K562 (cell line): ENCODE measurements around the gene RNU5D-1. TPM values are rescaled to one million over a fixed set of nuclear protein-coding genes. Genes with fewer than 3 reads are reported as not detected.

Source experiments
- ATAC-seq: fragments of 200-7000 bp; cut with Tn5 transposase; 3 replicates; pipeline ENCODE4 v1.9.1; 2020; ENCODE audit warnings: moderate library complexity
- BruUV-seq: library from RNA; stranded (reverse); fragments of 400-500 nt; replicated peaks from 2 replicates; lab custom pipeline; 2021; lab: Mats Ljungman, UMichigan
- CTCF ChIA-PET: fragments of 300-600 bp; formaldehyde crosslinking; extraction: SDS; loops from one replicate; lab custom pipeline; 2021; ENCODE audit warnings: low intra/inter-chr PET ratio; lab: Yijun Ruan, JAX
- POLR2A ChIA-PET: fragments of 300-600, 350-650 bp; sonication (Branson Sonifier 250); formaldehyde crosslinking; extraction: SDS; loops from one replicate; lab custom pipeline; 2021; ENCODE audit warnings: antibody characterized with exemption, inconsistent platforms; lab: Yijun Ruan, JAX
- DNase-seq, 4 experiments: peaks; one replicate each; pipeline versions ENCODE4 v3.0.0 to v3.0.0-alpha.2; 2011 to 2018; ENCODE audit warnings: low spot score in 3 of 4, mixed read lengths in 3 of 4; ENCODE audit errors: extremely low read depth in 1 of 4
- FAIRE-seq: peaks from 2 replicates; lab custom pipeline; 2011; peaks lifted over from hg19 to GRCh38; lab: Jason Lieb, UNC
- H2AFZ ChIP-seq: 2 replicates; pipeline ENCODE4 v1.6.0; 2011; ENCODE audit warnings: low read depth, low read length, control low read depth, inconsistent platforms
- H3K27ac ChIP-seq: fragments of 200-600 bp; 3 replicates; pipeline ENCODE4 v1.8.0; 2011; ENCODE audit warnings: low read depth, mild to moderate bottlenecking, control low read depth, inconsistent platforms, low read length, moderate library complexity, mixed read lengths; ENCODE audit errors: extremely low read depth
- H3K27me3 ChIP-seq, 2 experiments: fragments of 300-600 bp in 1 of 2; 2 replicates in 1 of 2; 3 replicates in 1 of 2; pipeline versions ENCODE4 v1.6.0 to v1.8.0; 2011; ENCODE audit warnings: inconsistent platforms in 2 of 2, low read length in 2 of 2, mild to moderate bottlenecking in 1 of 2, mixed read lengths in 1 of 2, moderate library complexity in 1 of 2; ENCODE audit not compliant: control insufficient read depth in 2 of 2, insufficient read depth in 2 of 2
- H3K36me3 ChIP-seq: fragments of 300-600 bp; 3 replicates; pipeline ENCODE4 v1.8.0; 2011; ENCODE audit warnings: mild to moderate bottlenecking, low read length, inconsistent platforms; ENCODE audit not compliant: control insufficient read depth, insufficient read depth
- H3K4me1 ChIP-seq, 2 experiments: fragments of 200-600 bp in 1 of 2; replicated peaks in 1 of 2; 2 replicates in 1 of 2; 3 replicates in 1 of 2; pipeline versions ENCODE4 v1.5.1 to v1.8.0; 2011; ENCODE audit warnings: inconsistent platforms in 2 of 2, low read length in 2 of 2, mild to moderate bottlenecking in 1 of 2, mixed read lengths in 1 of 2, moderate library complexity in 1 of 2; ENCODE audit not compliant: control insufficient read depth in 2 of 2, insufficient read depth in 2 of 2
- H3K4me2 ChIP-seq: 2 replicates; pipeline ENCODE4 v1.6.1; 2011; ENCODE audit warnings: low read length, control low read depth, inconsistent platforms, mixed read lengths; ENCODE audit not compliant: insufficient read depth
- H3K4me3 ChIP-seq: fragments of 200-600 bp; sonication (generic), shearing (Covaris generic); 2 replicates; pipeline ENCODE4 v1.5.1; 2016; ENCODE audit warnings: control low read depth, inconsistent platforms
- H3K79me2 ChIP-seq: fragments of 200-600 bp; 3 replicates; pipeline ENCODE4 v1.8.0; 2011; ENCODE audit warnings: low read length, inconsistent platforms; ENCODE audit not compliant: control insufficient read depth, insufficient read depth
- H3K9ac ChIP-seq, 2 experiments: 2 replicates each; pipeline versions ENCODE4 v1.6.0 to v1.6.1; 2011; ENCODE audit warnings: low read depth in 2 of 2, low read length in 2 of 2, control low read depth in 1 of 2, inconsistent platforms in 1 of 2, mild to moderate bottlenecking in 1 of 2, mixed read lengths in 1 of 2; ENCODE audit not compliant: insufficient read depth in 1 of 2
- H3K9me1 ChIP-seq: one replicate; pipeline ENCODE4 v1.6.0; 2011; ENCODE audit warnings: inconsistent platforms, mild to moderate bottlenecking, low read length, moderate library complexity; ENCODE audit not compliant: control insufficient read depth, insufficient read depth
- H3K9me3 ChIP-seq: replicated peaks from 2 replicates; pipeline ENCODE4 v1.5.1; 2011; ENCODE audit warnings: low read depth, low read length, inconsistent platforms; ENCODE audit not compliant: control insufficient read depth, insufficient read depth
- H4K20me1 ChIP-seq: replicated peaks from 2 replicates; pipeline ENCODE4 v1.6.1; 2011; ENCODE audit warnings: low read length, inconsistent platforms, mixed read lengths; ENCODE audit not compliant: control insufficient read depth, insufficient read depth
- HMG20A ChIP-seq: fragments of 450-650 bp; formaldehyde crosslinking; conservative IDR thresholded peaks from 2 replicates; pipeline ENCODE4 v1.4.0; 2020; ENCODE audit warnings: mild to moderate bottlenecking, mixed read lengths
- MTA3 ChIP-seq: fragments of 450-650 bp; formaldehyde crosslinking; IDR thresholded peaks from 2 replicates; pipeline ENCODE4 v1.6.1; 2017; ENCODE audit warnings: mild to moderate bottlenecking, borderline replicate concordance
- SAFB ChIP-seq: fragments of 200-400 bp; formaldehyde crosslinking; IDR thresholded peaks from 2 replicates; pipeline ENCODE4 v1.6.1; 2017; ENCODE audit warnings: low read depth, low read length, borderline replicate concordance
- SPI1 ChIP-seq: IDR thresholded peaks from 2 replicates; pipeline ENCODE4 v1.6.1; 2011; ENCODE audit warnings: low read depth, low read length, control low read depth, borderline replicate concordance
- ZFP36 ChIP-seq: fragments of 150-350 bp; IDR thresholded peaks from 2 replicates; pipeline ENCODE4 v1.6.1; 2018; ENCODE audit warnings: low read length, low read depth; ENCODE audit not compliant: partially characterized antibody
- WGBS: fragments of 100-300 bp; shearing (Covaris generic); methylation state at CpG from one replicate; pipeline ENCODE4 v1.1.6; 2016; ENCODE audit warnings: low coverage, mixed read lengths; ENCODE audit not compliant: insufficient coverage; ENCODE audit errors: missing lambda C conversion rate; 5-methylcytosine and 5-hydroxymethylcytosine counted together
- in situ Hi-C: fragments of 300-500 bp; cut with MboI; formaldehyde crosslinking; loops from 4 replicates; pipeline ENCODE4 v1.15.0; 2018; ENCODE audit warnings: inconsistent platforms, mixed read lengths
- intact Hi-C: fragments of 100-400 bp; cut with micrococcal nuclease; formaldehyde crosslinking; loops from 2 replicates; pipeline ENCODE4 v1.14.2; 2022
- polyA plus RNA-seq, 8 experiments: library from polyadenylated mRNA; depleted of rRNA in 4 of 8; stranded (reverse) in 5 of 8; unstranded in 3 of 8; fragments of >200 nt; fragmentation: Nextera tagmentation in 2 of 8; fragmentation: Illumina TruSeq in 1 of 8; extraction: Ambion mirVana in 2 of 8; extraction: Trizol in 1 of 8; gene quantifications; 2 replicates each; pipeline versions ENCODE4 v1.2.1 to v1.2.3, GENCODE V29; 2011 to 2014; ENCODE audit warnings: inconsistent platforms in 1 of 8, missing spikeins in 1 of 8
- total RNA-seq, 7 experiments: library from RNA; depleted of rRNA in 6 of 7; stranded (reverse); fragments of >200 nt in 6 of 7; fragmentation: Illumina TruSeq in 2 of 7; extraction: Trizol in 2 of 7; gene quantifications; 2 replicates each; pipeline versions ENCODE4 v1.2.1 to v1.2.3, GENCODE V29; 2011 to 2021; ENCODE audit warnings: low replicate concordance in 1 of 7
- TF ChIP-seq, protein P1 (sequence below): fragments of 200-800 bp; sonication (Bioruptor generic); IDR thresholded peaks from 2 replicates; pipeline ENCODE4 v1.6.1; 2017; ENCODE audit warnings: missing genetic modification characterization, missing compliant biosample characterization
- TF ChIP-seq, protein P2 (sequence below), 2 experiments: fragments of 450-650 bp; IDR thresholded peaks; 2 replicates each; pipeline ENCODE4 v1.6.1; 2016

Gene RNU5D-1
- total and polyA plus RNA-seq, 9 of the 15 experiments (the other 6 are each of a cell fraction or from before 2014, with no cell fraction given), result under 0.01 TPM; not detected in 8

DNA sequence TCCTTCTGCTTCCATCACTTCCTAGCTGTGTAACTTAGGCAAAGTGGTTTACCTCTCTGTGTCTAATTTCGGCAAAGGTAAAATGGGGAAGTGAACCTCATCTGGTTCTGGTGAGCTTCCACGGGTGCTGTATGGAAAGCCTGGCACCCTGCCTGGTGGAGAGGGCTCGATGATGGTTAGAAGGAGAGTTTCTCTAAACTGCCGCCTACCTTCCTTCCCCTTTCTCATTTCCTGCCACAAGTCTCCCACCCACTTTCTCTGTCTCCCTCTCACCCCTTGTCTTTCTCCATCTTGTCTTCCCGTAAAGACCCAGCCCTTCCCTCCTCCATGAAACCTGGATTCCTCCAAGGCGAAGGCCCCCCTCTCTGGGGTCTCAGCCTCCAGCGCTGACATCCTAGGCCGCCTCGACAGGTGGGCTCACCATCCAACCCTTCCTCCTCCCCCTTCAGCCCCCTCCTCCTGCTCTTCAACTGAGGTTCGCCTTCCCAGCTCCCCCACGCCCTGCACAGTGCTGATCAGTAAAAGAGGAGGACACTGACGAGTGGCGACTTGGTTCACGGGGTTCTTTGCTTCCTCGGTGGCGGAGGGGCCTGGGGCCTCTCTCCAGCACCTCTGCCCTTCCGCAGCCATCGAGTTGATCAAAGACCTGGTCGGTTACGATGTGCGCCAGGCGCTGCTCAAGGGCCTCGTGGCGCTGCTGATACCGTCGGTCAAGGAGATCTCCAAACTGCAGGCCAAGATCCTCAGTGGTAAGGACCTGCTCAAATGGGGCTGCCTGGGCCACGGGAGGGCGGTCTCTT lies 7.3 kb downstream of the RNU5D-1 start (continued):
- TF ChIP-seq, protein P1, sequence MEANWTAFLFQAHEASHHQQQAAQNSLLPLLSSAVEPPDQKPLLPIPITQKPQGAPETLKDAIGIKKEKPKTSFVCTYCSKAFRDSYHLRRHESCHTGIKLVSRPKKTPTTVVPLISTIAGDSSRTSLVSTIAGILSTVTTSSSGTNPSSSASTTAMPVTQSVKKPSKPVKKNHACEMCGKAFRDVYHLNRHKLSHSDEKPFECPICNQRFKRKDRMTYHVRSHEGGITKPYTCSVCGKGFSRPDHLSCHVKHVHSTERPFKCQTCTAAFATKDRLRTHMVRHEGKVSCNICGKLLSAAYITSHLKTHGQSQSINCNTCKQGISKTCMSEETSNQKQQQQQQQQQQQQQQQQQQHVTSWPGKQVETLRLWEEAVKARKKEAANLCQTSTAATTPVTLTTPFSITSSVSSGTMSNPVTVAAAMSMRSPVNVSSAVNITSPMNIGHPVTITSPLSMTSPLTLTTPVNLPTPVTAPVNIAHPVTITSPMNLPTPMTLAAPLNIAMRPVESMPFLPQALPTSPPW (CRISPR knock-in tag), result no peak
- TF ChIP-seq MTA3 (no peak), SPI1 (peak; percentile 91), SAFB (no peak), ZFP36 (peak; percentile 77)
- TF ChIP-seq, all 486 proteins: peak for 6

DNA sequence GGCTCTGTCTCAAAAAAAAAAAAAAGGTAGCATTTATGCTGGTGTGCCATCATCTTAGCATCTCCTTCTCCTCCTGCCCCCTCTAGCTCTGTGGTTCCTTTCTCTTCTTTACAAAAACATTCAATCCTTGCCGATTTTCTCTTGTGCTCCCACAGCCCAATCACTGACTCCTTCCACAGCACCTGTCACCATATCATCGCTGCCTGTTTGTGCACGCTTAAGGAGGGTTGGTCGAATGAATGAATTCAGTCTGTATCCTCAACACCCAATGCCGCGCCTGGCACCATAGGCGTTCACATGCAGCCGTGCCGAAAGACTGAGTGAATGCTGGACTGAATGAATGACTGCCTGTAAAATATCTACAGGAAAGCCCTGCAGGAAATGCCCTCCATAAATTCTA lies 7.9 kb downstream of the RNU5D-1 start:
- BruUV-seq, result no TSS peak
- no peaks in the 10 kb centered on the region for H3K36me3 ChIP-seq

More for the DNA sequence above, 7.9 kb downstream of the RNU5D-1 start:
- Histone ChIP-seq H3K9ac (no peak overlapping the region), H3K79me2 (no peaks in the 10 kb centered on the region), H3K27ac (no peak overlapping the region; the same call in 2 of the 3 replicates), H2AFZ (peak overlapping the region; percentile 9), H3K9me3 (no peaks in the 10 kb centered on the region), H3K9me1 (no peaks in the 10 kb centered on the region), H3K4me3 (no peak overlapping the region), H3K27me3 (peaks cover 0 to 5% of the 10 kb centered on the region in 2 experiments; a peak in 2 of 5 replicates), H3K4me1 (peaks cover 17 to 24% of the 10 kb centered on the region in 2 experiments), H3K4me2 (no peak overlapping the region), H4K20me1 (0 out of 2 replicates have a peak, but pooled peaks cover 3% of the 10 kb centered on the region)
- intact Hi-C loops (no loop called here), in situ Hi-C loops (loop anchor here (10.0 kb wide), 1 partner anchor 582 kb away; no protein-coding TSS in a partner anchor)
- CTCF ChIA-PET, result no interaction called here
- 94% methylated on average over 9 of the region's 9 CpGs for WGBS
- no peak for ATAC-seq
- DNase-seq, result peak in 1 of 4 experiments; percentile 11
- no peak for TF ChIP-seq HMG20A (CRISPR knock-in tag)
- TF ChIP-seq, protein P2, sequence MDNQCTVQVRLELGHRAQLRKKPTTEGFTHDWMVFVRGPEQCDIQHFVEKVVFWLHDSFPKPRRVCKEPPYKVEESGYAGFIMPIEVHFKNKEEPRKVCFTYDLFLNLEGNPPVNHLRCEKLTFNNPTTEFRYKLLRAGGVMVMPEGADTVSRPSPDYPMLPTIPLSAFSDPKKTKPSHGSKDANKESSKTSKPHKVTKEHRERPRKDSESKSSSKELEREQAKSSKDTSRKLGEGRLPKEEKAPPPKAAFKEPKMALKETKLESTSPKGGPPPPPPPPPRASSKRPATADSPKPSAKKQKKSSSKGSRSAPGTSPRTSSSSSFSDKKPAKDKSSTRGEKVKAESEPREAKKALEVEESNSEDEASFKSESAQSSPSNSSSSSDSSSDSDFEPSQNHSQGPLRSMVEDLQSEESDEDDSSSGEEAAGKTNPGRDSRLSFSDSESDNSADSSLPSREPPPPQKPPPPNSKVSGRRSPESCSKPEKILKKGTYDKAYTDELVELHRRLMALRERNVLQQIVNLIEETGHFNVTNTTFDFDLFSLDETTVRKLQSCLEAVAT (IDR thresholded peaks at IDR 0.05), result peak in 1 of 2 experiments; percentile 72; a peak in 2 of 4 replicates
- POLR2A ChIA-PET, result interaction anchor here (0.7 to 9.1 kb wide), 8 partner anchors 9 to 289 kb away, joined by 3 to 328 read pairs (median 37); partner anchors contain the start of genes BTBD19, DYNLT4, HECTD3 and KIF2C
- no peak for FAIRE-seq
